ENCODE measurements around the gene DGAT2L6. TPM values are rescaled to one million over a fixed set of nuclear protein-coding genes. Genes with fewer than 3 reads are reported as not detected.
A peak's percentile ranks its signal among the peaks of the same experiment; 100 is the strongest.
"Not testable (repeated sequence)": the region's sequence is repeated elsewhere in the genome, so short reads cannot be mapped to it uniquely, and the experiment has no call there.

DGAT2L6 gene
- total RNA-seq, 3 donors from 2014 or later, result not detected

GRCh38 chrX:70190225-70190624, 12.9 kb downstream of the DGAT2L6 start:
- no peak for DNase-seq (ENCODE audit: low spot score in 2 of 2)
- Histone ChIP-seq H3K9me3 (peaks cover 0 to 13% of the 10 kb centered on the region in 2 donors), H3K27ac (no peak overlapping the region), H3K4me1 (no peaks in the 10 kb centered on the region), H3K4me3 (no peak overlapping the region), H3K27me3 (peaks cover 0 to 36% of the 10 kb centered on the region in 2 donors), H3K36me3 (no peaks in the 10 kb centered on the region)
- TF ChIP-seq CTCF (IDR thresholded peaks at IDR 0.05) (no peak), POLR2A (IDR thresholded peaks at IDR 0.05) (no peak), POLR2AphosphoS5 (IDR thresholded peaks at IDR 0.05) (no peak)
- intact Hi-C loops (cut with DNase I; ENCODE audit: low total_unique reads), result no loop called here

- TF ChIP-seq CTCF (IDR thresholded peaks at IDR 0.05), result peak in 2 of 3 donors; percentile 13 to 19
- no peak for TF ChIP-seq POLR2AphosphoS5 (IDR thresholded peaks at IDR 0.05)
- H3K4me3 ChIP-seq, result no peak overlapping the region
- intact Hi-C loops (cut with DNase I; ENCODE audit: low total_unique reads), result no loop called here
- H3K36me3 ChIP-seq, result no peaks in the 10 kb centered on the region
- H3K4me1 ChIP-seq, result no peaks in the 10 kb centered on the region
- no peak overlapping the region for H3K27ac ChIP-seq
- H3K9me3 ChIP-seq, result peaks cover 0 to under 1% of the 10 kb centered on the region in 2 donors
- DNase-seq (ENCODE audit: low spot score in 2 of 2), result no peak
- H3K27me3 ChIP-seq, result peaks cover 0 to 48% of the 10 kb centered on the region in 2 donors
Observed at GRCh38 chrX:70196961-70197720, 19.9 kb downstream of the DGAT2L6 start.

GRCh38 chrX:70201732-70202131, 24.4 kb downstream of the DGAT2L6 start:
- Histone ChIP-seq H3K27ac (no peak overlapping the region), H3K4me3 (no peak overlapping the region), H3K4me1 (no peaks in the 10 kb centered on the region), H3K9me3 (no peaks in the 10 kb centered on the region), H3K27me3 (peaks cover 0 to 70% of the 10 kb centered on the region in 2 donors), H3K36me3 (no peaks in the 10 kb centered on the region)
- intact Hi-C loops (cut with DNase I; ENCODE audit: low total_unique reads), result no loop called here
- no peak for DNase-seq (ENCODE audit: low spot score in 2 of 2)
- no peak for TF ChIP-seq CTCF (IDR thresholded peaks at IDR 0.05)
- no peak for TF ChIP-seq POLR2A (IDR thresholded peaks at IDR 0.05)
- TF ChIP-seq POLR2AphosphoS5 (IDR thresholded peaks at IDR 0.05), result no peak

- H3K9me3 ChIP-seq, result no peaks in the 10 kb centered on the region
- no peak overlapping the region for H3K4me3 ChIP-seq
- H3K27me3 ChIP-seq, result peaks cover 0 to 24% of the 10 kb centered on the region in 2 donors
- no peaks in the 10 kb centered on the region for H3K4me1 ChIP-seq
- H3K27ac ChIP-seq, result no peak overlapping the region
- no peak for TF ChIP-seq CTCF (IDR thresholded peaks at IDR 0.05)
- no peak for TF ChIP-seq POLR2A (IDR thresholded peaks at IDR 0.05)
- no peak for TF ChIP-seq POLR2AphosphoS5 (IDR thresholded peaks at IDR 0.05)
- no peak for DNase-seq (ENCODE audit: low spot score in 2 of 2)
- intact Hi-C loops (cut with DNase I; ENCODE audit: low total_unique reads), result no loop called here
- H3K36me3 ChIP-seq, result no peaks in the 10 kb centered on the region
Observed at GRCh38 chrX:70208479-70208878, 31.2 kb downstream of the DGAT2L6 start.

GRCh38 chrX:70209570-70209969, 32.3 kb downstream of the DGAT2L6 start:
- intact Hi-C loops (cut with DNase I; ENCODE audit: low total_unique reads); H3K4me1 ChIP-seq; H3K36me3 ChIP-seq; H3K9me3 ChIP-seq; DNase-seq (ENCODE audit: low spot score in 2 of 2); H3K27ac ChIP-seq; H3K4me3 ChIP-seq: not testable (repeated sequence)
- peaks cover 0 to 14% of the 10 kb centered on the region in 2 donors for H3K27me3 ChIP-seq
